ENCODE measurements around the gene ATG2A. TPM values are rescaled to one million over a fixed set of nuclear protein-coding genes. Genes with fewer than 3 reads are reported as not detected.

The ATG2A gene
- total and polyA plus RNA-seq, 10 of the 15 experiments (the other 5 are each of a cell fraction or from before 2014, with no cell fraction given), result 0.08 to 19.0 (median 4.6) TPM

GRCh38 chr11:64869571-64870175, 47.3 kb downstream of the ATG2A start (continued):
- TF ChIP-seq E2F8 (IDR thresholded peaks at IDR 0.05; ENCODE audit: low read depth, partially characterized antibody) (no peak), CBFB (IDR thresholded peaks at IDR 0.05; ENCODE audit: low read depth) (no peak), JUND (IDR thresholded peaks at IDR 0.05; ENCODE audit: low read depth, low read length) (no peak), YY1 (IDR thresholded peaks at IDR 0.05; ENCODE audit: low read depth, low read length) (no peak), SMARCA5 (IDR thresholded peaks at IDR 0.05) (no peak), ELK1 (IDR thresholded peaks at IDR 0.05; ENCODE audit: low read depth, low read length) (no peak), REST (IDR thresholded peaks at IDR 0.05; ENCODE audit: low read depth, low read length) (no peak), NFIC (IDR thresholded peaks at IDR 0.05; ENCODE audit: low read depth, low read length) (no peak), RAD21 (IDR thresholded peaks at IDR 0.05; ENCODE audit: insufficient read depth, low read depth, low read length) (no peak), GABPA (IDR thresholded peaks at IDR 0.05; ENCODE audit: low read depth) (no peak)
